H1 (cell line): ENCODE data around the gene DLX5. TPM values are rescaled to one million over a fixed set of nuclear protein-coding genes. Genes with fewer than 3 reads are reported as not detected.

Source experiments
- CTCF ChIA-PET: fragments of 300-600 bp; sonication (Branson Sonifier 250); formaldehyde crosslinking; loops from one replicate; lab custom pipeline; 2021; ENCODE audit not compliant: partially characterized antibody; lab: Charles Lee
- POLR2A ChIA-PET: fragments of 300-600 bp; sonication (Branson Sonifier 250); formaldehyde crosslinking; loops from one replicate; lab custom pipeline; 2021; ENCODE audit warnings: inconsistent platforms; ENCODE audit not compliant: partially characterized antibody; lab: Charles Lee
- DNase-seq, 2 experiments: peaks; one replicate each; pipeline versions ENCODE4 v3.0.0 to v3.0.0-alpha.2; 2010 to 2022; ENCODE audit warnings: low spot score in 2 of 2, low read depth in 1 of 2, mixed read lengths in 1 of 2
- FAIRE-seq: peaks from 2 replicates; lab custom pipeline; 2011; peaks lifted over from hg19 to GRCh38; lab: Jason Lieb, UNC
- H2AFZ ChIP-seq: 2 replicates; pipeline ENCODE4 v1.8.1; 2012; ENCODE audit warnings: low read length, inconsistent platforms
- H2AK5ac ChIP-seq: 2 replicates; pipeline ENCODE4 v1.6.1; 2013; ENCODE audit warnings: low read depth, low read length
- H2BK120ac ChIP-seq: replicated peaks from 2 replicates; pipeline ENCODE3; 2013; ENCODE audit warnings: low read depth, low read length, inconsistent platforms
- H2BK12ac ChIP-seq: 2 replicates; pipeline ENCODE4 v1.6.1; 2013; ENCODE audit warnings: low read depth, low read length
- H2BK15ac ChIP-seq: 2 replicates; pipeline ENCODE4 v1.6.1; 2013; ENCODE audit warnings: low read length
- H2BK20ac ChIP-seq: 2 replicates; pipeline ENCODE4 v1.6.1; 2013; ENCODE audit warnings: low read length
- H2BK5ac ChIP-seq: 2 replicates; pipeline ENCODE4 v1.6.1; 2013; ENCODE audit warnings: low read depth, low read length
- H3K14ac ChIP-seq: 2 replicates; pipeline ENCODE4 v1.6.1; 2013; ENCODE audit warnings: inconsistent platforms; ENCODE audit not compliant: insufficient read length
- H3K18ac ChIP-seq: 2 replicates; pipeline ENCODE4 v1.6.1; 2013; ENCODE audit warnings: low read length; ENCODE audit errors: extremely low read depth
- H3K23ac ChIP-seq: 2 replicates; pipeline ENCODE4 v1.6.1; 2013; ENCODE audit warnings: inconsistent platforms; ENCODE audit not compliant: insufficient read length
- H3K23me2 ChIP-seq: 2 replicates; pipeline ENCODE4 v1.6.1; 2013; ENCODE audit warnings: low read depth, low read length
- H3K27ac ChIP-seq: 2 replicates; pipeline ENCODE4 v1.6.1; 2011; ENCODE audit warnings: low read depth, low read length, inconsistent platforms
- H3K27me3 ChIP-seq, 4 experiments: replicated peaks in 1 of 4; 1 replicate in 1 of 4; 2 replicates in 3 of 4; pipeline versions ENCODE4 v1.6.1 to v1.8.1; 2011 to 2013; ENCODE audit warnings: low read length in 3 of 4, mild to moderate bottlenecking in 3 of 4, inconsistent platforms in 2 of 4, mixed read lengths in 2 of 4, moderate library complexity in 1 of 4; ENCODE audit not compliant: control insufficient read depth in 3 of 4, insufficient read depth in 3 of 4; ENCODE audit errors: extremely low read depth in 1 of 4
- H3K36me3 ChIP-seq, 4 experiments: 2 replicates each; pipeline versions ENCODE4 v1.6.1 to v1.8.1; 2011 to 2013; ENCODE audit warnings: mild to moderate bottlenecking in 4 of 4, low read length in 3 of 4, moderate library complexity in 2 of 4, control low read depth in 1 of 4, inconsistent platforms in 1 of 4; ENCODE audit not compliant: insufficient read depth in 4 of 4, control insufficient read depth in 2 of 4
- H3K4ac ChIP-seq: replicated peaks from 2 replicates; pipeline ENCODE3; 2013; ENCODE audit warnings: low read length, low read depth, mixed read lengths, inconsistent platforms; ENCODE audit not compliant: insufficient read length
- H3K4me1 ChIP-seq, 4 experiments: replicated peaks in 1 of 4; 1 replicate in 1 of 4; 2 replicates in 3 of 4; pipeline versions ENCODE4 v1.6.1 to v1.8.1; 2011 to 2013; ENCODE audit warnings: low read length in 3 of 4, inconsistent platforms in 2 of 4, mixed read lengths in 1 of 4; ENCODE audit not compliant: insufficient read depth in 4 of 4, control insufficient read depth in 3 of 4
- H3K4me2 ChIP-seq, 2 experiments: 2 replicates each; pipeline versions ENCODE4 v1.6.1 to v1.8.1; 2011 to 2013; ENCODE audit warnings: low read depth in 2 of 2, low read length in 2 of 2, control low read depth in 1 of 2, inconsistent platforms in 1 of 2, mild to moderate bottlenecking in 1 of 2; ENCODE audit not compliant: insufficient read depth in 1 of 2
- H3K4me3 ChIP-seq, 4 experiments: fragments of 200-600, 300-600 bp in 1 of 4; sonication (generic), shearing (Covaris generic), sonication (Bioruptor Twin) in 1 of 4; 2 replicates each; pipeline versions ENCODE4 v1.5.1 to v1.8.1; 2011 to 2016; ENCODE audit warnings: low read length in 4 of 4, low read depth in 3 of 4, control low read depth in 2 of 4, inconsistent platforms in 2 of 4, mild to moderate bottlenecking in 2 of 4, mixed read lengths in 1 of 4, moderate library complexity in 1 of 4; ENCODE audit not compliant: insufficient read depth in 2 of 4; ENCODE audit errors: extremely low read depth in 1 of 4
- H3K56ac ChIP-seq: replicated peaks from 2 replicates; pipeline ENCODE3; 2013; ENCODE audit warnings: low read depth, mild to moderate bottlenecking, mixed read lengths, low read length, inconsistent platforms; ENCODE audit not compliant: insufficient read length
- H3K79me1 ChIP-seq: 2 replicates; pipeline ENCODE4 v1.6.1; 2013; ENCODE audit warnings: low read depth, low read length, control low read depth
- H3K79me2 ChIP-seq, 2 experiments: 2 replicates each; pipeline versions ENCODE4 v1.6.1 to v1.8.1; 2012 to 2013; ENCODE audit warnings: low read length in 2 of 2, mild to moderate bottlenecking in 2 of 2, inconsistent platforms in 1 of 2; ENCODE audit not compliant: insufficient read depth in 2 of 2, control insufficient read depth in 1 of 2
- H3K9ac ChIP-seq, 4 experiments: replicated peaks in 1 of 4; 1 replicate in 1 of 4; 2 replicates in 3 of 4; pipeline versions ENCODE4 v1.6.1 to v1.8.1; 2011 to 2013; ENCODE audit warnings: low read depth in 3 of 4, low read length in 3 of 4, control low read depth in 2 of 4, mild to moderate bottlenecking in 2 of 4, moderate library complexity in 2 of 4, inconsistent platforms in 1 of 4; ENCODE audit errors: extremely low read depth in 1 of 4
- H3K9me3 ChIP-seq, 2 experiments: 2 replicates each; pipeline versions ENCODE4 v1.6.1 to v1.8.1; 2012 to 2013; ENCODE audit warnings: mild to moderate bottlenecking in 2 of 2, moderate library complexity in 2 of 2, control low read depth in 1 of 2, inconsistent platforms in 1 of 2, low read depth in 1 of 2, low read length in 1 of 2, mixed read lengths in 1 of 2; ENCODE audit not compliant: insufficient read depth in 2 of 2
- H4K20me1 ChIP-seq, 2 experiments: replicated peaks in 1 of 2; 2 replicates each; pipeline versions ENCODE3 to v1.8.1; 2011 to 2013; ENCODE audit warnings: inconsistent platforms in 2 of 2, low read length in 2 of 2, mild to moderate bottlenecking in 1 of 2; ENCODE audit not compliant: insufficient read depth in 2 of 2, control insufficient read depth in 1 of 2
- H4K5ac ChIP-seq: 2 replicates; pipeline ENCODE4 v1.6.1; 2013; ENCODE audit warnings: low read length, low read depth, mixed read lengths, inconsistent platforms; ENCODE audit not compliant: insufficient read length
- H4K8ac ChIP-seq: 2 replicates; pipeline ENCODE4 v1.8.0; 2013; ENCODE audit warnings: mild to moderate bottlenecking, moderate library complexity, low read length, inconsistent platforms; ENCODE audit not compliant: insufficient read depth; ENCODE audit errors: extremely low read depth
- H4K91ac ChIP-seq: replicated peaks from 2 replicates; pipeline ENCODE3; 2013; ENCODE audit warnings: low read length, mixed read lengths, inconsistent platforms; ENCODE audit not compliant: insufficient read length
- CBX8 ChIP-seq: fragments of 300-800, 300-1000 bp; sonication (generic); IDR thresholded peaks from 2 replicates; pipeline ENCODE4 v1.7.1; 2016; ENCODE audit warnings: low read depth, low read length, borderline replicate concordance
- WGBS, 2 experiments: shearing (Covaris generic) in 1 of 2; methylation state at CpG; one replicate each; pipeline versions ENCODE4 v1.1.6 to v1.1.7; 2013 to 2015; ENCODE audit warnings: low lambda C conversion rate in 2 of 2, mixed read lengths in 2 of 2, inconsistent platforms in 1 of 2, low coverage in 1 of 2, missing lambda C conversion rate in 1 of 2; ENCODE audit not compliant: insufficient replicate concordance in 2 of 2, insufficient coverage in 1 of 2, insufficient read length in 1 of 2; ENCODE audit errors: extremely low coverage in 1 of 2, missing lambda C conversion rate in 1 of 2; 5-methylcytosine and 5-hydroxymethylcytosine counted together
- polyA plus RNA-seq, 7 experiments: library from polyadenylated mRNA; depleted of rRNA in 3 of 7; stranded (reverse) in 5 of 7; unstranded in 2 of 7; fragments of >200 nt in 5 of 7; fragments of 200-250 nt in 2 of 7; gene quantifications; 1 replicate in 5 of 7; 2 replicates in 1 of 7; 4 replicates in 1 of 7; pipeline versions ENCODE4 v1.2.1 to v1.2.3, GENCODE V29; 2011 to 2013; ENCODE audit warnings: missing spikeins in 2 of 7, mixed read lengths in 2 of 7
- total RNA-seq: library from RNA; stranded (reverse); fragmentation: NEBNext Ultra II Directional; extraction: Animal tissue kit (Norgen Biotek cat#: 25700); gene quantifications from 2 replicates; pipeline ENCODE4 v1.2.1, GENCODE V29; 2021
- TF ChIP-seq, protein P1 (sequence below): IDR thresholded peaks from 2 replicates; pipeline ENCODE4 v1.6.1; 2012; ENCODE audit warnings: inconsistent platforms

The DLX5 gene
- total and polyA plus RNA-seq, 2 of the 8 experiments (the other 6 are each of a cell fraction or from before 2014, with no cell fraction given): not detected

DNA sequence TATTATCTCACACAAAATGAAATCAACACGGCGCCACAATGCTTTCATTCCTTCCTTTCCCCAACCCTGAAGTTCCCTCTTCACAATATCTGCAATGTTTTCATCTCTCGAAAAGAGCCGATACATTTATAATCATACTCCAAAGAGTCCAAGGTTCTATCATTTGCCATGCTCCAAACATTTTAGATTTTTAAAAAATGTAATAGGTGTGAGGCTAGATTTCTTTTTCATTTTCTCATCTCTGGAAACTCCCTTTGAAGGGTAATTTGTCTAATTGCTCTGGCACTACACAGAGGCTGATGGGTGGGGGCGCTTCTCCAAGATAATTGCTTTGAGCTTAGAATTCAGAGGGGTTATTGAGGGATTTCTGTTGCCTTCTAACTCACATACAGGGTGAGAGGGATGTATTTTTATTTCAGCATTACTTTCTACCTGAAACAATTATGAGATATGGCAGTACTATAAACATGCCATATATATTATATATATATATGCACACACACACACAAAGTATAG, 4.9 kb downstream of the DLX5 start:
- Histone ChIP-seq H2BK5ac (no peak overlapping the region), H3K23me2 (peaks cover 11% of the 10 kb centered on the region; the same call in 1 of the 2 replicates), H3K9ac (no peak overlapping the region), H3K36me3 (no peaks in the 10 kb centered on the region; a peak in 1 of 8 replicates)
- TF ChIP-seq CBX8: no peak
- TF ChIP-seq, protein P1, sequence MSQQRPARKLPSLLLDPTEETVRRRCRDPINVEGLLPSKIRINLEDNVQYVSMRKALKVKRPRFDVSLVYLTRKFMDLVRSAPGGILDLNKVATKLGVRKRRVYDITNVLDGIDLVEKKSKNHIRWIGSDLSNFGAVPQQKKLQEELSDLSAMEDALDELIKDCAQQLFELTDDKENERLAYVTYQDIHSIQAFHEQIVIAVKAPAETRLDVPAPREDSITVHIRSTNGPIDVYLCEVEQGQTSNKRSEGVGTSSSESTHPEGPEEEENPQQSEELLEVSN: no peak
- TF ChIP-seq, all 59 proteins: peak for 0
- no peak overlapping the region for H4K5ac ChIP-seq
- WGBS, 2 experiments: 34% methylated on average over 5 of the region's 5 CpGs; no CpG with 5 or more reads in 1 of the 2 experiments
- no peaks in the 10 kb centered on the region for H3K79me2 ChIP-seq
- no peak overlapping the region for H3K4ac ChIP-seq
- ChIA-PET POLR2A (interaction anchor here (1.1 to 3.4 kb wide), 4 partner anchors 10 to 31 kb away, joined by 3 to 22 read pairs (median 6); partner anchors contain the start of gene DLX6), CTCF (interaction anchor here (0.9 to 10.2 kb wide), 5 partner anchors 8 to 604 kb away, joined by 3 to 150 read pairs (median 17); partner anchors contain the start of gene DLX6)
- H2AFZ ChIP-seq: no peak overlapping the region
- DNase-seq (no peak), FAIRE-seq (no peak)
- H3K23ac ChIP-seq: no peak overlapping the region
- no peaks in the 10 kb centered on the region for H3K79me1 ChIP-seq
- no peak overlapping the region; a peak in 1 of 4 replicates for H3K4me2 ChIP-seq
- H4K91ac ChIP-seq: no peak overlapping the region
- no peak overlapping the region for H3K4me3 ChIP-seq
- no peak overlapping the region for H2BK20ac ChIP-seq
- no peak overlapping the region for H3K18ac ChIP-seq
- H3K56ac ChIP-seq: no peak overlapping the region
- no peak overlapping the region for H2BK120ac ChIP-seq
- no peak overlapping the region for H3K27ac ChIP-seq
- H4K20me1 ChIP-seq: peaks cover 19 to 37% of the 10 kb centered on the region in 2 experiments
- no peak overlapping the region for H2BK12ac ChIP-seq
- no peaks in the 10 kb centered on the region for H3K9me3 ChIP-seq
- no peak overlapping the region for H3K14ac ChIP-seq
- H2AK5ac ChIP-seq: no peak overlapping the region
- H3K4me1 ChIP-seq: peaks cover 13 to 40% (median 33%) of the 10 kb centered on the region in 4 experiments
- H4K8ac ChIP-seq: no peak overlapping the region
- H3K27me3 ChIP-seq: peaks cover 91 to 100% (median 99%) of the 10 kb centered on the region in 4 experiments
- no peak overlapping the region for H2BK15ac ChIP-seq
